Measurements from ENCODE around the gene CAPN5.

CAPN5 gene

DNA sequence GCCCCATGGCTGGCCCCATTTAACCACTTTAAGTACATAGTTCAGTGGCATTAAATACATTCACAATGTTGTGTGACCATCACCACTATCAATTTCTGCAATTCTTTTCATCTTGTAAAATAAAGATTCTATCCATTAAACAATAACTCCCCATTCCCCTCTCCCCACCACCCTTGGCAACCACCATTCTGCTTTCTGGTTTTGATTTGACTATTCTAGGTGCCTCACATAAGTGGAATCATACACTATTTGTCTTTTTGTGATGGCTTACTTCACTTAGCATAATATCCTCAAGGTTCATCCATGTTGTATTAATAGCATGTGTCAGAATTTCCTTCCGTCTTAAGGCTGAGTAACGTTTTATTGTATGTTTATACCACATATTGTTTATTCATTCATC, 68.3 kb downstream of the CAPN5 start:
- TF ChIP-seq, protein P1, sequence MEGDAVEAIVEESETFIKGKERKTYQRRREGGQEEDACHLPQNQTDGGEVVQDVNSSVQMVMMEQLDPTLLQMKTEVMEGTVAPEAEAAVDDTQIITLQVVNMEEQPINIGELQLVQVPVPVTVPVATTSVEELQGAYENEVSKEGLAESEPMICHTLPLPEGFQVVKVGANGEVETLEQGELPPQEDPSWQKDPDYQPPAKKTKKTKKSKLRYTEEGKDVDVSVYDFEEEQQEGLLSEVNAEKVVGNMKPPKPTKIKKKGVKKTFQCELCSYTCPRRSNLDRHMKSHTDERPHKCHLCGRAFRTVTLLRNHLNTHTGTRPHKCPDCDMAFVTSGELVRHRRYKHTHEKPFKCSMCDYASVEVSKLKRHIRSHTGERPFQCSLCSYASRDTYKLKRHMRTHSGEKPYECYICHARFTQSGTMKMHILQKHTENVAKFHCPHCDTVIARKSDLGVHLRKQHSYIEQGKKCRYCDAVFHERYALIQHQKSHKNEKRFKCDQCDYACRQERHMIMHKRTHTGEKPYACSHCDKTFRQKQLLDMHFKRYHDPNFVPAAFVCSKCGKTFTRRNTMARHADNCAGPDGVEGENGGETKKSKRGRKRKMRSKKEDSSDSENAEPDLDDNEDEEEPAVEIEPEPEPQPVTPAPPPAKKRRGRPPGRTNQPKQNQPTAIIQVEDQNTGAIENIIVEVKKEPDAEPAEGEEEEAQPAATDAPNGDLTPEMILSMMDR (IDR thresholded peaks at IDR 0.05) = no peak
- H3K27ac ChIP-seq = no peak overlapping the region
- no peak overlapping the region for H3K4me3 ChIP-seq
- no peak for DNase-seq (ENCODE audit: low spot score)

DNA sequence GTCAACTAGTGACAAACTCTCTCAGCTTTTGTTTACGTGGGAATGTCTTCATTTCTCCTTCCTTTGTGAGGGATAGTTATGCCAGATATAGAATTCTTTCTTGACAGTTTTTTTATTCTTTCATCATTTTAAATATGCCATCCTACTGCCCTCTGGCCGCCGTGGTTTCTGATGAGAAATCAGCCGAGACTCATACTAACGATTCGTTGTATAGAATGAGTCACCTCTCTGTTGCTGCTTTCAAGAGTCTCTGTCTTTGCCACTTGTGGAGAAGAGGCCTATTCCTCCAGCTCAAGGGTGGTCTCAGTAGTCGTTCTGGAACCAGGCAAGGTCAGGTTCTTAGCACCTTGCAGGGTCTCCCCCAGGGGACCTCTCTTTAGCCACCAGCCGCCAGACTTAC, 69.3 kb downstream of the CAPN5 start:
- no peak overlapping the region for H3K4me3 ChIP-seq
- TF ChIP-seq, protein P1 (IDR thresholded peaks at IDR 0.05) = no peak
- H3K27ac ChIP-seq = no peak overlapping the region
- DNase-seq (ENCODE audit: low spot score) = no peak

GRCh38 chr11:77136784-77137420, 70.1 kb downstream of the CAPN5 start:
- TF ChIP-seq, protein P1 (IDR thresholded peaks at IDR 0.05) = no peak
- no peak for DNase-seq (ENCODE audit: low spot score)
- Histone ChIP-seq H3K4me3 (no peak overlapping the region), H3K27ac (no peak overlapping the region)

DNA sequence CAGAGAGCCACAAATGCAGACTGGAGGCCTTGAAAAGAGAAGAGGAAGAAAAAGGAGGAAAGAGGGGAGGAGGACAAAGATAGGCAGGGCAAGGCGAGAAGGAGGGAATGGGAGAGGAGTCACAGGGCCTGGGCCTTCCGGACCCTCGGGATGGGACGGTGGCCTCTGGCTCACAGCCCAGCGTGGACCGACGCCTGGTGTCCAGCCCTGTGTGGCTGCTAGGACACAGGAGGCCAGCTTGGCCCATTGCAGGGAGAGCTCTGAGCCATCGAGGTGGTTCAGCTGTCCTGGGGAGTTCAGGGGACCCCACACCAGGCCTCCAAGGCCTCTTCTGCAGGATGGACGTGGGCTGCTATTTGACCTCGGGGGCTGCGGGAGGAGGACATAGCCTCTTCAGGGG, 70.7 kb downstream of the CAPN5 start:
- no peak overlapping the region for H3K27ac ChIP-seq
- no peak for DNase-seq (ENCODE audit: low spot score)
- TF ChIP-seq, protein P1 (IDR thresholded peaks at IDR 0.05) = no peak
- H3K4me3 ChIP-seq = no peak overlapping the region

- TF ChIP-seq, protein P1 (IDR thresholded peaks at IDR 0.05) = no peak
- DNase-seq (ENCODE audit: low spot score) = no peak
- no peak overlapping the region for H3K4me3 ChIP-seq
- H3K27ac ChIP-seq = no peak overlapping the region
Measured at GRCh38 chr11:77138106-77138649, 71.4 kb downstream of the CAPN5 start.

GRCh38 chr11:77139201-77139600, 72.4 kb downstream of the CAPN5 start:
- TF ChIP-seq, protein P1 (IDR thresholded peaks at IDR 0.05) = no peak
- H3K27ac ChIP-seq = no peak overlapping the region
- no peak overlapping the region for H3K4me3 ChIP-seq
- no peak for DNase-seq (ENCODE audit: low spot score)

DNA sequence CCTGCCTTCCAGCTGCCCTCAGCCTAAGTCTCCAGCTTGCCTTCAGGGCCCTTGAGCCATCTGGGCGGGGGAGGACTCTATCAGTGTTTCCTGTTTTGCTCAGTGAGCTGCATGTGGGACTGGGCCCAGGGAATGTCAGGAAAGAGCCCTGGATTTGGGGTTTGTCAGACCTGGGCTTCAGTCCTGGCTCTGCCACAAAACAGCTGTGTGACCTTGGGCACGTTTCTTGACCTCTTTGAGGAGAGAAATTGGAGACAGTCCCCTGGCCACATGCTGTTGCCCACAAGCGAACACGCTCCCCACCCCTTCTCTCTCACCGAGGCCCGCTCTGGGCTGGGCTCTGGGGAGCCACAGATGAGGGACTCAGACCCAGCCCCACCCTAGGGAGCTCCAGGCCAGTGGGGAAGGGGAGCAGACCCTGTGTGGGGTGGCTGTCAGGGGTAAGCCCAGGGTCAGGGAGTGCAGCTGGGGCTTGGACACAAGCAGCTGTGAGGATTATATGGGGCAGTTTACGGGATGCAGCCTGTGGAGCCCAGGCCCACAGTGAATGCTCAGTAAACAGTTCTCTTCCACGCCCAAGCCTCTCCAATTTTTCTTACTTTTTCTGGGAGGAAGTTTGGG, 73.6 kb downstream of the CAPN5 start:
- DNase-seq (ENCODE audit: low spot score) = no peak
- TF ChIP-seq, protein P1 (IDR thresholded peaks at IDR 0.05) = no peak
- peak overlapping the region in 1 of 2 donors; percentile 46 for H3K27ac ChIP-seq
- H3K4me3 ChIP-seq = no peak overlapping the region
